GM18498 (cell line): ENCODE measurements around the gene BPI.
"Not testable (repeated sequence)": the region's sequence is repeated elsewhere in the genome, so short reads cannot be mapped to it uniquely, and the experiment has no call there.

Experiments used
- ATAC-seq: cut with Tn5 transposase; IDR thresholded peaks from one replicate; pipeline ENCODE4 v1.9.1; 2021; ENCODE audit warnings: mild to moderate bottlenecking, moderate library complexity; ENCODE audit not compliant: unreplicated experiment

The BPI gene

GRCh38 chr20:38303908-38304379 is at the start of gene BPI:
TSS of gene BPI (plus strand) at chr20:38304156. CDS start at chr20:38304224, 68 bp downstream.
- no peak for ATAC-seq

- ATAC-seq: not testable (repeated sequence)
Observed at GRCh38 chr20:38254621-38255020, 49.3 kb upstream of the BPI start.

GRCh38 chr20:38255393-38255792 is 48.6 kb upstream of the BPI start:
- ATAC-seq: no peak

GRCh38 chr20:38256021-38256420 is 47.9 kb upstream of the BPI start:
- no peak for ATAC-seq

GRCh38 chr20:38256966-38257365 is 47.0 kb upstream of the BPI start:
- ATAC-seq: no peak

- no peak for ATAC-seq
Observed at GRCh38 chr20:38258545-38259215, 45.3 kb upstream of the BPI start.

GRCh38 chr20:38260025-38260377 is 44.0 kb upstream of the BPI start:
- no peak for ATAC-seq

- ATAC-seq: no peak
Observed at GRCh38 chr20:38260378-38261053, 43.4 kb upstream of the BPI start, which contains the start of gene KIAA1755. TSS of gene KIAA1755 (minus strand) at chr20:38260735. CDS start at chr20:38260500, 235 bp downstream.

- no peak for ATAC-seq
Observed at GRCh38 chr20:38261054-38261390, 42.9 kb upstream of the BPI start.

GRCh38 chr20:38262931-38263330 is 41.0 kb upstream of the BPI start:
- ATAC-seq: no peak

GRCh38 chr20:38266426-38266825 is 37.5 kb upstream of the BPI start:
- no peak for ATAC-seq

- no peak for ATAC-seq
Observed at GRCh38 chr20:38267296-38267695, 36.7 kb upstream of the BPI start.

GRCh38 chr20:38267901-38268514 is 35.9 kb upstream of the BPI start:
- ATAC-seq: no peak

GRCh38 chr20:38269040-38269439 is 34.9 kb upstream of the BPI start:
- ATAC-seq: no peak

GRCh38 chr20:38269715-38270114 is 34.2 kb upstream of the BPI start:
- no peak for ATAC-seq

GRCh38 chr20:38270869-38271605 is 32.9 kb upstream of the BPI start:
- ATAC-seq: no peak

GRCh38 chr20:38271608-38272120 is 32.3 kb upstream of the BPI start:
- ATAC-seq: no peak

- no peak for ATAC-seq
Observed at GRCh38 chr20:38272398-38272797, 31.6 kb upstream of the BPI start.

- no peak for ATAC-seq
Observed at GRCh38 chr20:38272961-38273360, 31.0 kb upstream of the BPI start.

- no peak for ATAC-seq
Observed at GRCh38 chr20:38275815-38276550, 28.0 kb upstream of the BPI start.

- no peak for ATAC-seq
Observed at GRCh38 chr20:38277285-38277684, 26.7 kb upstream of the BPI start.
